GM12878 (cell line): ENCODE measurements around the gene NPM3. TPM values are rescaled to one million over a fixed set of nuclear protein-coding genes. Genes with fewer than 3 reads are reported as not detected.

Experiments used
- ATAC-seq: fragments of 200-7000 bp; cut with Tn5 transposase; 3 replicates; pipeline ENCODE4 v1.9.1; 2020; ENCODE audit warnings: mild to moderate bottlenecking, moderate library complexity
- BruUV-seq: library from RNA; stranded (reverse); fragments of 400-500 nt; replicated peaks from 2 replicates; lab custom pipeline; 2021; lab: Mats Ljungman, UMichigan
- CTCF ChIA-PET: fragments of 300-600 bp; sonication (Branson Sonifier 250); formaldehyde crosslinking; extraction: SDS; loops from one replicate; lab custom pipeline; 2021; ENCODE audit warnings: inconsistent platforms; lab: Yijun Ruan, JAX
- POLR2A ChIA-PET: fragments of 350-600 bp; formaldehyde crosslinking; extraction: SDS; loops from one replicate; lab custom pipeline; 2021; ENCODE audit warnings: inconsistent platforms; lab: Charles Lee
- RAD21 ChIA-PET: fragments of 300-600 bp; sonication (Branson Sonifier 250); formaldehyde crosslinking; loops from one replicate; lab custom pipeline; 2023; ENCODE audit warnings: antibody characterized with exemption; ENCODE audit not compliant: unreplicated experiment; lab: Charles Lee
- SMC1A ChIA-PET: fragments of 300-600 bp; sonication (Branson Sonifier 250); formaldehyde crosslinking; loops from one replicate; lab custom pipeline; 2023; ENCODE audit not compliant: unreplicated experiment, uncharacterized antibody; lab: Charles Lee
- DNase-seq: peaks from one replicate; pipeline ENCODE4 v3.0.0-alpha.2; 2011; ENCODE audit warnings: low read depth, low spot score
- FAIRE-seq: peaks from 3 replicates; lab custom pipeline; 2011; peaks lifted over from hg19 to GRCh38; lab: Jason Lieb, UNC
- H2AFZ ChIP-seq: 2 replicates; pipeline ENCODE4 v1.6.0; 2011; ENCODE audit warnings: low read depth, low read length, control low read depth; ENCODE audit not compliant: control insufficient read depth
- H3K27ac ChIP-seq: 2 replicates; pipeline ENCODE4 v1.5.1; 2011; ENCODE audit warnings: control low read depth; ENCODE audit not compliant: control insufficient read depth, insufficient read depth
- H3K27me3 ChIP-seq, 2 experiments: replicated peaks in 1 of 2; 2 replicates each; pipeline versions ENCODE4 v1.6.0 to v1.6.1; 2011; ENCODE audit warnings: low read length in 1 of 2; ENCODE audit not compliant: control insufficient read depth in 2 of 2, insufficient read depth in 2 of 2
- H3K36me3 ChIP-seq, 2 experiments: 2 replicates each; pipeline ENCODE4 v1.5.1; 2011; ENCODE audit warnings: low read length in 1 of 2; ENCODE audit not compliant: control insufficient read depth in 2 of 2, insufficient read depth in 2 of 2
- H3K4me1 ChIP-seq: 2 replicates; pipeline ENCODE4 v1.6.1; 2011; ENCODE audit warnings: mild to moderate bottlenecking, low read length, moderate library complexity, mixed read lengths; ENCODE audit not compliant: control insufficient read depth, insufficient read depth
- H3K4me2 ChIP-seq: 2 replicates; pipeline ENCODE4 v1.6.0; 2011; ENCODE audit warnings: control low read depth; ENCODE audit not compliant: control insufficient read depth, insufficient read depth
- H3K4me3 ChIP-seq: fragments of 200-600 bp; sonication (generic); 2 replicates; pipeline ENCODE4 v1.5.1; 2016
- H3K79me2 ChIP-seq: 2 replicates; pipeline ENCODE4 v1.6.0; 2011; ENCODE audit warnings: low read length; ENCODE audit not compliant: control insufficient read depth, insufficient read depth
- H3K9ac ChIP-seq: 2 replicates; pipeline ENCODE4 v1.8.0; 2011; ENCODE audit warnings: low read length, control low read depth, mixed read lengths; ENCODE audit not compliant: control insufficient read depth, insufficient read depth
- H3K9me3 ChIP-seq: replicated peaks from 3 replicates; pipeline ENCODE4 v1.5.1; 2011; ENCODE audit warnings: mild to moderate bottlenecking, low read length; ENCODE audit not compliant: control insufficient read depth, insufficient read depth
- H4K20me1 ChIP-seq: 2 replicates; pipeline ENCODE4 v1.6.0; 2011; ENCODE audit not compliant: control insufficient read depth, insufficient read depth
- MYC ChIP-seq: IDR thresholded peaks from 2 replicates; pipeline ENCODE4 v1.6.1; 2011; ENCODE audit warnings: mild to moderate bottlenecking, low read length, moderate library complexity, inconsistent platforms; ENCODE audit not compliant: insufficient read depth, insufficient replicate concordance, insufficient read length, severe bottlenecking
- NFIC ChIP-seq: IDR thresholded peaks from 2 replicates; pipeline ENCODE4 v1.6.1; 2012; ENCODE audit warnings: low read depth, mild to moderate bottlenecking, inconsistent platforms, low read length, moderate library complexity
- NR2C1 ChIP-seq: fragments of 450-650 bp; IDR thresholded peaks from 2 replicates; pipeline ENCODE4 v1.6.1; 2017; ENCODE audit warnings: antibody characterized with exemption, mild to moderate bottlenecking, moderate library complexity
- POU2F2 ChIP-seq: IDR thresholded peaks from 3 replicates; pipeline ENCODE4 v1.6.1; 2011; ENCODE audit warnings: low read depth, mild to moderate bottlenecking, low read length, borderline replicate concordance
- RUNX3 ChIP-seq: IDR thresholded peaks from 2 replicates; pipeline ENCODE4 v1.6.1; 2012; ENCODE audit warnings: low read length, inconsistent platforms
- SMAD1 ChIP-seq: fragments of 450-650 bp; IDR thresholded peaks from 2 replicates; pipeline ENCODE4 v1.6.1; 2018; ENCODE audit warnings: mild to moderate bottlenecking, low read depth; ENCODE audit not compliant: partially characterized antibody
- SMARCA5 ChIP-seq: fragments of 450-650 bp; IDR thresholded peaks from 2 replicates; pipeline ENCODE4 v1.6.1; 2017; ENCODE audit warnings: mild to moderate bottlenecking
- ZNF24 ChIP-seq: fragments of 450-650 bp; IDR thresholded peaks from 2 replicates; pipeline ENCODE4 v1.6.1; 2017; ENCODE audit warnings: antibody characterized with exemption, mild to moderate bottlenecking
- ZZZ3 ChIP-seq: IDR thresholded peaks from 2 replicates; pipeline ENCODE4 v1.6.1; 2011; ENCODE audit warnings: low read depth; ENCODE audit not compliant: control insufficient read depth, insufficient read length
- WGBS: methylation state at CpG from one replicate; pipeline ENCODE4 v1.1.6; 2016; ENCODE audit warnings: low lambda C conversion rate; ENCODE audit not compliant: insufficient replicate concordance, insufficient coverage; ENCODE audit errors: missing lambda C conversion rate; 5-methylcytosine and 5-hydroxymethylcytosine counted together
- in situ Hi-C: fragments of 300-500 bp; cut with MboI; formaldehyde crosslinking; loops from 9 replicates; pipeline ENCODE4 v1.14.3; 2018; ENCODE audit warnings: mixed read lengths
- intact Hi-C: fragments of 100-400 bp; cut with micrococcal nuclease; formaldehyde crosslinking; loops from one replicate; pipeline ENCODE4 v1.14.2; 2022; ENCODE audit not compliant: unreplicated experiment
- polyA plus RNA-seq, 11 experiments: library from polyadenylated mRNA; depleted of rRNA in 4 of 11; unstranded in 6 of 11; stranded (reverse) in 5 of 11; fragments of >200 nt; fragmentation: Nextera tagmentation in 4 of 11; fragmentation: Illumina TruSeq in 1 of 11; extraction: Ambion mirVana in 4 of 11; extraction: Trizol in 1 of 11; gene quantifications; 1 replicate in 1 of 11; 2 replicates in 10 of 11; pipeline versions ENCODE4 v1.2.1 to v1.2.3, GENCODE V29; 2011 to 2016; ENCODE audit warnings: inconsistent platforms in 2 of 11, missing spikeins in 2 of 11, low read depth in 1 of 11
- total RNA-seq, 4 experiments: library from RNA; depleted of rRNA in 3 of 4; stranded (reverse); fragments of >200 nt in 3 of 4; fragmentation: Illumina TruSeq in 1 of 4; extraction: Trizol in 1 of 4; gene quantifications; 2 replicates each; pipeline versions ENCODE4 v1.2.1 to v1.2.3, GENCODE V29; 2013 to 2021
- TF ChIP-seq, protein P1 (sequence below): IDR thresholded peaks from 2 replicates; pipeline ENCODE4 v1.6.1; 2011; ENCODE audit warnings: borderline replicate concordance, low read depth, mild to moderate bottlenecking, moderate library complexity, low read length; ENCODE audit not compliant: insufficient read depth, poor library complexity, severe bottlenecking
- TF ChIP-seq, protein P2 (sequence below): fragments of 450-650 bp; IDR thresholded peaks from 2 replicates; pipeline ENCODE4 v1.6.1; 2018; ENCODE audit warnings: mild to moderate bottlenecking, low read depth, moderate library complexity; ENCODE audit not compliant: partially characterized antibody

Gene NPM3
- total and polyA plus RNA-seq, 10 of the 15 experiments (the other 5 are each of a cell fraction or from before 2014, with no cell fraction given) = 13.0 to 171 (median 93.3) TPM

DNA sequence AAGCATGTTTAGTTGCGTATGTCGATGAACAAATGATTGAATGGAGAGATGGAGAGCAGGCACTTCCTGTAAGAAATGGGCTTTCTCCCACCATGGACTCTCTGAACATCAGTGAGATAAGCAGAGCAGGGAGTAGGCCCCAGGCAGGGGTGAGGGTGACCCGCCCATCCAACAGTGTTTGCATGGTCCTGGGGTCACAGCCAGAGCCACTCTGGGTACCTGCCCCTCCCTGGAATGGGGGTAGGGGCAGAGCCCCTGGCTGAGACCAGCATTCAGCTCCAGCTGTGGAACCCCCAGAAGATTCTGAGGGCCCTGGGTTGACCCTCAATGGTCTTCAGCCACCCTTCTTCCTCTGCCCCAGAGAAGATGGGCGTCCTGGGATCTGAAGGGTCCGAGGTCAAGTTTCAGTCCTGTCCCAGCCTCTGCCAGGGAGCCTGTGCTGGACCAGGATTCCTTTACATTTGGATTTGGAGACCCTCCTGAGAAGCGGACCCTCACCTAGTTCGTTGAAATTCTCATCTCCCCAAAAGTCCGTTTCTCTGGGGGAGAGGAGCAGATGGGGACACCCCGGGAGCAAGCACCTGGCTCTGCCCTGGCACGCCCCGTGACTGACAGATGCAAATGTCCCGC, 5.0 kb downstream of the NPM3 start:
- no TSS peak for BruUV-seq
- peak overlapping the region; percentile 100 for H3K4me2 ChIP-seq
- no peaks in the 10 kb centered on the region for H3K9me3 ChIP-seq

DNA sequence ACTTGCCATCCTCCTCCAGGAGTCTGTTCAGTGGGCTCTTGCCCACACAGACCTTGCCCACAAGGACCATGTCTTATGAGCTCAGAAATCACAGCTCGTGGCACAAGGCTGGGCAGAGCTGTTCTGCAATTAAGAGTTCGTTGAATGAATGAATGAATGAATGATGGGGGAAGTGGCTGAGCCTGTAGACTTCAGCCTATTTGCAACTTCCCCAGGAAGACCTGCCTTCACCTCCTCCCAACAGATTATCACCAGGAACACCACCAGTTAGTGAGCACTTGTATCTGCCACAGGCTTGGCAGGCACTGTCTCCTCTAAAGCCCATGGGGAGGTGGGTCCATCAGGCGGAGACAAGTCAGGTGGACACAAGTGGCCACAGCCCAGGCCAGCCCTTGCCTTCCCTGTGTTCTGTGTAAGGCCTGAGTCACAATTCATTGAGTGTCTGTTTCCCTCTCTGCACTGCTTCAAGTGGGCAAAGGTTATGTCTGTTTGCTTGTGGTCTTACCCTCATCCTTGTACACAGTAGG, 5.6 kb downstream of the NPM3 start:
- H3K4me2 ChIP-seq = no peak overlapping the region
- no peak overlapping the region for H3K4me3 ChIP-seq
- intact Hi-C loops (no loop called here), in situ Hi-C loops (no loop called here)
- H3K36me3 ChIP-seq = no peaks in the 10 kb centered on the region
- ChIA-PET CTCF (interaction anchor here (9.8 kb wide), 1 partner anchor 177 kb away, joined by 334 read pairs; no protein-coding TSS in a partner anchor), POLR2A (no interaction called here), RAD21 (no interaction called here), SMC1A (no interaction called here)
- peak; percentile 70 for FAIRE-seq
- no peaks in the 10 kb centered on the region for H4K20me1 ChIP-seq
- 88% methylated on average over 3 of the region's 3 CpGs for WGBS
- no peak overlapping the region for H2AFZ ChIP-seq
- no TSS peak for BruUV-seq
- TF ChIP-seq RUNX3 (no peak), ZNF24 (0 out of 2 replicates have a peak, but pooled peaks have one; percentile 20), NR2C1 (no peak), SMAD1 (no peak), SMARCA5 (no peak)
- TF ChIP-seq, protein P1, sequence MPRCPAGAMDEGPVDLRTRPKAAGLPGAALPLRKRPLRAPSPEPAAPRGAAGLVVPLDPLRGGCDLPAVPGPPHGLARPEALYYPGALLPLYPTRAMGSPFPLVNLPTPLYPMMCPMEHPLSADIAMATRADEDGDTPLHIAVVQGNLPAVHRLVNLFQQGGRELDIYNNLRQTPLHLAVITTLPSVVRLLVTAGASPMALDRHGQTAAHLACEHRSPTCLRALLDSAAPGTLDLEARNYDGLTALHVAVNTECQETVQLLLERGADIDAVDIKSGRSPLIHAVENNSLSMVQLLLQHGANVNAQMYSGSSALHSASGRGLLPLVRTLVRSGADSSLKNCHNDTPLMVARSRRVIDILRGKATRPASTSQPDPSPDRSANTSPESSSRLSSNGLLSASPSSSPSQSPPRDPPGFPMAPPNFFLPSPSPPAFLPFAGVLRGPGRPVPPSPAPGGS = no peak
- TF ChIP-seq, protein P2, sequence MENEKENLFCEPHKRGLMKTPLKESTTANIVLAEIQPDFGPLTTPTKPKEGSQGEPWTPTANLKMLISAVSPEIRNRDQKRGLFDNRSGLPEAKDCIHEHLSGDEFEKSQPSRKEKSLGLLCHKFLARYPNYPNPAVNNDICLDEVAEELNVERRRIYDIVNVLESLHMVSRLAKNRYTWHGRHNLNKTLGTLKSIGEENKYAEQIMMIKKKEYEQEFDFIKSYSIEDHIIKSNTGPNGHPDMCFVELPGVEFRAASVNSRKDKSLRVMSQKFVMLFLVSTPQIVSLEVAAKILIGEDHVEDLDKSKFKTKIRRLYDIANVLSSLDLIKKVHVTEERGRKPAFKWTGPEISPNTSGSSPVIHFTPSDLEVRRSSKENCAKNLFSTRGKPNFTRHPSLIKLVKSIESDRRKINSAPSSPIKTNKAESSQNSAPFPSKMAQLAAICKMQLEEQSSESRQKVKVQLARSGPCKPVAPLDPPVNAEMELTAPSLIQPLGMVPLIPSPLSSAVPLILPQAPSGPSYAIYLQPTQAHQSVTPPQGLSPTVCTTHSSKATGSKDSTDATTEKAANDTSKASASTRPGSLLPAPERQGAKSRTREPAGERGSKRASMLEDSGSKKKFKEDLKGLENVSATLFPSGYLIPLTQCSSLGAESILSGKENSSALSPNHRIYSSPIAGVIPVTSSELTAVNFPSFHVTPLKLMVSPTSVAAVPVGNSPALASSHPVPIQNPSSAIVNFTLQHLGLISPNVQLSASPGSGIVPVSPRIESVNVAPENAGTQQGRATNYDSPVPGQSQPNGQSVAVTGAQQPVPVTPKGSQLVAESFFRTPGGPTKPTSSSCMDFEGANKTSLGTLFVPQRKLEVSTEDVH = no peak
- no peak for DNase-seq
- ATAC-seq = no peak
- H3K9ac ChIP-seq = no peak overlapping the region
- no peaks in the 10 kb centered on the region for H3K9me3 ChIP-seq
- peaks cover 7% of the 10 kb centered on the region for H3K79me2 ChIP-seq
- no peak overlapping the region for H3K27ac ChIP-seq
- peaks cover 43% of the 10 kb centered on the region for H3K4me1 ChIP-seq
- peaks cover 13 to 20% of the 10 kb centered on the region in 2 experiments; a peak in 3 of 4 replicates for H3K27me3 ChIP-seq

More for the DNA sequence above, 5.0 kb downstream of the NPM3 start:
- ChIA-PET CTCF (interaction anchor here (0.6 to 9.8 kb wide), 6 partner anchors 9 to 322 kb away, joined by 3 to 334 read pairs (median 4); partner anchors contain the start of genes DPCD and POLL), POLR2A (no interaction called here), SMC1A (interaction anchor here (0.8 to 7.9 kb wide), 3 partner anchors 107 to 191 kb away, joined by 3 to 139 read pairs (median 3); no protein-coding TSS in a partner anchor), RAD21 (interaction anchor here (0.5 to 7.9 kb wide), 4 partner anchors 89 to 564 kb away, joined by 3 to 172 read pairs (median 4); no protein-coding TSS in a partner anchor)
- no peaks in the 10 kb centered on the region for H3K36me3 ChIP-seq
- peaks cover 11% of the 10 kb centered on the region for H3K79me2 ChIP-seq
- no peak overlapping the region for H2AFZ ChIP-seq
- no peak overlapping the region for H3K4me3 ChIP-seq
- H3K9ac ChIP-seq = no peak overlapping the region
- ATAC-seq (no peak), DNase-seq (no peak), FAIRE-seq (no peak)
- 0 out of 3 replicates have a peak, but pooled peaks have one; percentile 9 for TF ChIP-seq POU2F2
- TF ChIP-seq MYC = no peak
- no peak for TF ChIP-seq NFIC
- TF ChIP-seq ZZZ3 = no peak
- in situ Hi-C loops = no loop called here
- H3K4me1 ChIP-seq = peaks cover 43% of the 10 kb centered on the region
- peaks cover 13 to 16% of the 10 kb centered on the region in 2 experiments; a peak in 3 of 4 replicates for H3K27me3 ChIP-seq
- intact Hi-C loops = no loop called here
- H4K20me1 ChIP-seq = no peaks in the 10 kb centered on the region
- H3K27ac ChIP-seq = no peak overlapping the region
- WGBS = 48% methylated on average over 12 of the region's 12 CpGs
